ENCODE data around the gene PIH1D2. TPM values are rescaled to one million over a fixed set of nuclear protein-coding genes. Genes with fewer than 3 reads are reported as not detected.

PIH1D2 gene
- total RNA-seq, 1 experiment from 2014 or later = 1.6 TPM

DNA sequence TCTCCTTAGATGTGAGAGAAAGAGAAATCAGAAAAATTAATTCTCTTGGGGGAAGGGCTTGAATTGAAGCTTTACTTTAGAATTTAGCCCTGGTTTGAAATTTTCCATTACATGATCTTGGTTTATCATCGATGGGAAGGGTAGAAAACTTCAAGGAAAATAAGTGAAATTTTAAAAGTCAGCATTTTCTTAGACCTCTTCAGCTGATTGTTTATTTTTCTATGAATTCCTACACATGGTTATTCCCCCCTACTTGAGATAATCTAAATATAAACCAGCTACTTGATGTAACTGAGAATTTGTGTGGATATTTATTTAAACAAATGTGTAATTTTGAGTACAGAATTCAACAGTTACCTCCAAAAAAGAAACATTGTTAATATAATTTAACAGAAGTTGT, 10.9 kb downstream of the PIH1D2 start (continued):
- TF ChIP-seq, protein P1, sequence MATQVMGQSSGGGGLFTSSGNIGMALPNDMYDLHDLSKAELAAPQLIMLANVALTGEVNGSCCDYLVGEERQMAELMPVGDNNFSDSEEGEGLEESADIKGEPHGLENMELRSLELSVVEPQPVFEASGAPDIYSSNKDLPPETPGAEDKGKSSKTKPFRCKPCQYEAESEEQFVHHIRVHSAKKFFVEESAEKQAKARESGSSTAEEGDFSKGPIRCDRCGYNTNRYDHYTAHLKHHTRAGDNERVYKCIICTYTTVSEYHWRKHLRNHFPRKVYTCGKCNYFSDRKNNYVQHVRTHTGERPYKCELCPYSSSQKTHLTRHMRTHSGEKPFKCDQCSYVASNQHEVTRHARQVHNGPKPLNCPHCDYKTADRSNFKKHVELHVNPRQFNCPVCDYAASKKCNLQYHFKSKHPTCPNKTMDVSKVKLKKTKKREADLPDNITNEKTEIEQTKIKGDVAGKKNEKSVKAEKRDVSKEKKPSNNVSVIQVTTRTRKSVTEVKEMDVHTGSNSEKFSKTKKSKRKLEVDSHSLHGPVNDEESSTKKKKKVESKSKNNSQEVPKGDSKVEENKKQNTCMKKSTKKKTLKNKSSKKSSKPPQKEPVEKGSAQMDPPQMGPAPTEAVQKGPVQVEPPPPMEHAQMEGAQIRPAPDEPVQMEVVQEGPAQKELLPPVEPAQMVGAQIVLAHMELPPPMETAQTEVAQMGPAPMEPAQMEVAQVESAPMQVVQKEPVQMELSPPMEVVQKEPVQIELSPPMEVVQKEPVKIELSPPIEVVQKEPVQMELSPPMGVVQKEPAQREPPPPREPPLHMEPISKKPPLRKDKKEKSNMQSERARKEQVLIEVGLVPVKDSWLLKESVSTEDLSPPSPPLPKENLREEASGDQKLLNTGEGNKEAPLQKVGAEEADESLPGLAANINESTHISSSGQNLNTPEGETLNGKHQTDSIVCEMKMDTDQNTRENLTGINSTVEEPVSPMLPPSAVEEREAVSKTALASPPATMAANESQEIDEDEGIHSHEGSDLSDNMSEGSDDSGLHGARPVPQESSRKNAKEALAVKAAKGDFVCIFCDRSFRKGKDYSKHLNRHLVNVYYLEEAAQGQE (IDR thresholded peaks at IDR 0.05; ENCODE audit: low read depth) = no peak
- no peak for TF ChIP-seq EZH2 (IDR thresholded peaks at IDR 0.05)
- TF ChIP-seq, protein P2, sequence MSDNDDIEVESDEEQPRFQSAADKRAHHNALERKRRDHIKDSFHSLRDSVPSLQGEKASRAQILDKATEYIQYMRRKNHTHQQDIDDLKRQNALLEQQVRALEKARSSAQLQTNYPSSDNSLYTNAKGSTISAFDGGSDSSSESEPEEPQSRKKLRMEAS (IDR thresholded peaks at IDR 0.05) = no peak
- TF ChIP-seq YY1 (IDR thresholded peaks at IDR 0.05; ENCODE audit: extremely low read depth, insufficient replicate concordance, low read depth, low read length) = no peak
- no peak for TF ChIP-seq EGR1 (IDR thresholded peaks at IDR 0.05; ENCODE audit: low read depth)
- no peak for TF ChIP-seq EZH2phosphoT487 (IDR thresholded peaks at IDR 0.05; ENCODE audit: borderline replicate concordance)
- no peak for TF ChIP-seq FOSL1 (IDR thresholded peaks at IDR 0.05; ENCODE audit: low read depth)

DNA sequence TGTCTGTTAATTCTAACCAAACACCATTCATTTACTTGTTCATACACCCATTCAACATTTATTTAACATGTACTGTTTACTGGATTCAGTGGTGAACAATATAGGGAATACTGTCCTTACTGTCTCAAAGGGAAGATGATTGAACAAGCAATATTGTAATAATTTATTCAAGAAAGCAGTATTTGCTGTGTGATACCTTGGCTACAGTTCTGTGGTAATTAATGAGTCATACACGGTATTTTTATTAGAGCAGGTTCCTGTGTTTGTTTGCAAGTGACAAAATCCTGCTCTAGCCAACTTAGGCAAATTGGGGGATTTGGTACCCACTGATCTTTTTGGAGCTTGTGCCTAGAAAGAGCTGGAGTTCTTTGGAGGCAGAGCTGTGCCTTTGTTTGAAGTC, 15.7 kb downstream of the PIH1D2 start:
- CTCF ChIA-PET = no interaction called here
- H3K9me2 ChIP-seq (ENCODE audit: insufficient read depth) = no peaks in the 10 kb centered on the region
- H3K27me3 ChIP-seq (ENCODE audit: insufficient read depth, low read length) = no peaks in the 10 kb centered on the region
- no TSS peak for BruUV-seq (replicated peaks)
- no peaks in the 10 kb centered on the region for H3K4me1 ChIP-seq (ENCODE audit: control insufficient read depth in 1 of 2, insufficient read depth in 2 of 2, low read length in 2 of 2)
- no peak overlapping the region for H2AFZ ChIP-seq (ENCODE audit: low read depth, low read length, poor library complexity, severe bottlenecking)
- no peaks in the 10 kb centered on the region for H3K79me2 ChIP-seq (ENCODE audit: insufficient read depth, low read length)
- no peak for DNase-seq (ENCODE audit: low read depth, low spot score)
- H3K9ac ChIP-seq (ENCODE audit: low read length) = no peak overlapping the region
- no peak for ATAC-seq
- TF ChIP-seq ZNF274 (IDR thresholded peaks at IDR 0.05; ENCODE audit: low read depth, low read length) (no peak), POLR2AphosphoS5 (IDR thresholded peaks at IDR 0.05; ENCODE audit: low read depth, low read length) (no peak), EZH2phosphoT487 (IDR thresholded peaks at IDR 0.05; ENCODE audit: borderline replicate concordance) (no peak), SRF (IDR thresholded peaks at IDR 0.05; ENCODE audit: low read depth) (no peak), SIN3A (IDR thresholded peaks at IDR 0.05; ENCODE audit: low read depth) (no peak), RAD21 (IDR thresholded peaks at IDR 0.05; ENCODE audit: low read depth) (no peak), TCF7L2 (IDR thresholded peaks at IDR 0.05; ENCODE audit: borderline replicate concordance, extremely low read depth, insufficient read depth, insufficient read length) (no peak), EGR1 (IDR thresholded peaks at IDR 0.05; ENCODE audit: low read depth) (no peak), CBX3 (IDR thresholded peaks at IDR 0.05; ENCODE audit: low read depth) (no peak), POLR2A (IDR thresholded peaks at IDR 0.05; ENCODE audit: borderline replicate concordance, extremely low read depth, insufficient read depth, insufficient read length) (no peak), FOSL1 (IDR thresholded peaks at IDR 0.05; ENCODE audit: low read depth) (no peak), EZH2 (IDR thresholded peaks at IDR 0.05) (no peak)
- TF ChIP-seq, protein P2 (IDR thresholded peaks at IDR 0.05) = no peak
- POLR2A ChIA-PET = interaction anchor here (0.7 kb wide), 1 partner anchor 221 kb away, joined by 3 read pairs; no protein-coding TSS in a partner anchor
- no peak overlapping the region for H3K4me3 ChIP-seq (replicated peaks in 1 of 2; ENCODE audit: low read depth in 1 of 2, low read length in 2 of 2)
- H3K27ac ChIP-seq (ENCODE audit: low read depth, low read length) = no peak overlapping the region
- peaks cover 30 to 36% of the 10 kb centered on the region in 2 experiments for H3K36me3 ChIP-seq (ENCODE audit: control insufficient read depth in 1 of 2, insufficient read depth in 2 of 2, low read length in 2 of 2)
- H3K9me3 ChIP-seq (ENCODE audit: control insufficient read depth in 1 of 2, insufficient read depth in 1 of 2, low read depth in 1 of 2, low read length in 2 of 2) = no peaks in the 10 kb centered on the region
- H3K4me2 ChIP-seq (ENCODE audit: low read length) = no peak overlapping the region
- H4K20me1 ChIP-seq (ENCODE audit: insufficient read depth) = no peaks in the 10 kb centered on the region
- intact Hi-C loops (cut with micrococcal nuclease) = no loop called here
- RAD21 ChIA-PET (ENCODE audit: low non-redundant PET in 1 of 2, low total read pairs in 2 of 2, uncharacterized antibody in 2 of 2, unreplicated experiment in 2 of 2) = no interaction called here
